ENCODE data around the gene RAET1G.
"Not testable (repeated sequence)": the region's sequence is repeated elsewhere in the genome, so short reads cannot be mapped to it uniquely, and the experiment has no call there.

RAET1G gene

DNA sequence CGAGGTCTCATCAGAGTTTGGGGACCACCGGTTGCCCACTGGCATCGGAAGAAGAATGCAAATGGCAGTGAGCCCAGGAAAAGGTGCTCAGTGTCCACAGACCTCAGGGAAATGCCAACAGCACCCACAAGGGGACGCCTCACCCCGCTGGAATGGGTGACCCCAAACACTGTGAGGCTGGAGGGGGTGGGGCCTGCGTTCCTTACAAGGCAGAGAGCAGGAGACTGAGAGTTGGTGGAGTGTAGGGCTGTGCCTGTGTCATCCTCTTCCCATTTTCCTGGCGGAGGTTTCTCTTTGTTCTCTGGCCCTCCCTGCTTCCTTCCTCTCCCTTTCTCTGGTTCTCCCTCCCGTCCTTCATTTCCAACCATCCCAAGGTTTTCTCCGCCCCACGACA lies 31.0 kb upstream of the RAET1G start:
- not testable (repeated sequence) for H3K27ac ChIP-seq (ENCODE audit: insufficient read depth, low read length, poor library complexity, severe bottlenecking); H3K4me1 ChIP-seq (ENCODE audit: control insufficient read depth, insufficient read depth, low read length, poor library complexity, severe bottlenecking); H3K36me3 ChIP-seq (ENCODE audit: control insufficient read depth, insufficient read depth, low read length); H3K4me3 ChIP-seq (ENCODE audit: insufficient read depth, low read depth, low read length, poor library complexity, severe bottlenecking); H3K9me3 ChIP-seq (ENCODE audit: control insufficient read depth, low read length); DNase-seq
- H3K27me3 ChIP-seq (replicated peaks; ENCODE audit: control insufficient read depth, insufficient read depth, low read length, poor library complexity, severe bottlenecking) = peaks cover 25% of the 10 kb centered on the region

DNA sequence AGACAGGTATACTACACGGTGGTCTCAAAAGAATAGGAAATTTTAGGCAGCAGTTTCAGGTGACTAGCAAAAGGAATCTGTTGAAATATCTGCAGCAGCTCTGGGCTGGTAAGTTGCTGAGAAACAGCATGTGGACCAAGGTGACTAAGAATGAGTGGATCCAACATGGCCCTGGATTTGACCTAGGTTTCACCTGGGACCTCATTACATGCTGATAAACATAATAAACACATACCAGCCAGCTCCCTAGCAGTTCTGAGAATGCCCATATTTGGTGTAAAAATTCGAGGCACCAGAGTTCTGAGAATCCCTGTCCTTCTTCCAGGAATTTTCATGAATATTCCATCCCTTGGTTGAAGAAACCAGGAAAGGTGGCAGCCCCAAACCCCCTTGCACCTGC lies 30.5 kb upstream of the RAET1G start:
- not testable (repeated sequence) for H3K36me3 ChIP-seq (ENCODE audit: control insufficient read depth, insufficient read depth, low read length); DNase-seq; H3K27ac ChIP-seq (ENCODE audit: insufficient read depth, low read length, poor library complexity, severe bottlenecking); H3K4me1 ChIP-seq (ENCODE audit: control insufficient read depth, insufficient read depth, low read length, poor library complexity, severe bottlenecking); H3K9me3 ChIP-seq (ENCODE audit: control insufficient read depth, low read length); H3K4me3 ChIP-seq (ENCODE audit: insufficient read depth, low read depth, low read length, poor library complexity, severe bottlenecking)
- peaks cover 23% of the 10 kb centered on the region for H3K27me3 ChIP-seq (replicated peaks; ENCODE audit: control insufficient read depth, insufficient read depth, low read length, poor library complexity, severe bottlenecking)

DNA sequence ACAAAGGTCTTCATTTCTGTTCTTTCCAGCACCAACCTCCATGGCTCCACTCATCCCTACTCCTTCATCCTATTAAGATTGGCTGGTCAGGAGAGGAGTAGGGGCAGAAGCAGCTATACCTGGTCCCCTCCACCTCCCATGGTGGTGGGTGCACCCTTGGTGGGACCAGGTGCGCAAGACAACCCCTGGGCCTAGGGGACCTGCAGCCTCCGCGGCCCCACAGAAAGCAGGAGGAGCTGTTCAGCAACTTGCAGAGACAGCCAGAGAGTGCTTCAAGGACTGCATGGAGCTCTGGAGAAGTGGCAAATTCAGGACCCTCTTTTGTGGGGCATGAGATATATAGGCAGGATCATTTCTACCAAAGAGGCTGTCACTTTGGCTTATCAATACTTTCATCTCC lies 28.7 kb upstream of the RAET1G start:
- H3K4me1 ChIP-seq (ENCODE audit: control insufficient read depth, insufficient read depth, low read length, poor library complexity, severe bottlenecking) = no peaks in the 10 kb centered on the region
- no peaks in the 10 kb centered on the region for H3K36me3 ChIP-seq (ENCODE audit: control insufficient read depth, insufficient read depth, low read length)
- H3K9me3 ChIP-seq (ENCODE audit: control insufficient read depth, low read length) = no peaks in the 10 kb centered on the region
- H3K4me3 ChIP-seq (ENCODE audit: insufficient read depth, low read depth, low read length, poor library complexity, severe bottlenecking) = no peak overlapping the region
- peaks cover 23% of the 10 kb centered on the region for H3K27me3 ChIP-seq (replicated peaks; ENCODE audit: control insufficient read depth, insufficient read depth, low read length, poor library complexity, severe bottlenecking)
- H3K27ac ChIP-seq (ENCODE audit: insufficient read depth, low read length, poor library complexity, severe bottlenecking) = no peak overlapping the region
- DNase-seq = no peak

DNA sequence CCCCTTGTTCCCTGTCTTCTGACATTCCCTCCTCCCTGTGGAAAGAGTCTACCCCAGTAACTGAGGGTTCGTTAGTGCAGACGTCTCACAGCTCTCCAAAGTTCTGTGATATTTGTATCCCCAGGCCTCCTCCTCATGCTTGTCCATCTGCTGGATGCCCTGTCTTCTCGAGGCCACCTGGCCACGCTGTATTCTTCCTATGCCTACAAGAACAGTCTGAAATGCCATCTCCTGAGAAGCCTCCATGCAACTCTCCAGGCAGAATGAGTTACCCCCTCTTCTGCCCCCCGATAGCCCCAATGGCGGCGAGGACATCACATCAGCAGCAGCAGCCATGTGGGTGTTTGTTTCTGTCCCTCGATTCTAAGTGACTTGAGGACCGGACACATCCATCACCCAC lies 28.2 kb upstream of the RAET1G start:
- Histone ChIP-seq H3K4me1 (ENCODE audit: control insufficient read depth, insufficient read depth, low read length, poor library complexity, severe bottlenecking) (no peaks in the 10 kb centered on the region), H3K27ac (ENCODE audit: insufficient read depth, low read length, poor library complexity, severe bottlenecking) (no peak overlapping the region), H3K4me3 (ENCODE audit: insufficient read depth, low read depth, low read length, poor library complexity, severe bottlenecking) (no peak overlapping the region), H3K36me3 (ENCODE audit: control insufficient read depth, insufficient read depth, low read length) (no peaks in the 10 kb centered on the region), H3K9me3 (ENCODE audit: control insufficient read depth, low read length) (no peaks in the 10 kb centered on the region), H3K27me3 (replicated peaks; ENCODE audit: control insufficient read depth, insufficient read depth, low read length, poor library complexity, severe bottlenecking) (peaks cover 20% of the 10 kb centered on the region)
- no peak for DNase-seq

- Histone ChIP-seq H3K36me3 (ENCODE audit: control insufficient read depth, insufficient read depth, low read length) (no peaks in the 10 kb centered on the region), H3K27ac (ENCODE audit: insufficient read depth, low read length, poor library complexity, severe bottlenecking) (no peak overlapping the region), H3K4me1 (ENCODE audit: control insufficient read depth, insufficient read depth, low read length, poor library complexity, severe bottlenecking) (no peaks in the 10 kb centered on the region), H3K9me3 (ENCODE audit: control insufficient read depth, low read length) (no peaks in the 10 kb centered on the region), H3K4me3 (ENCODE audit: insufficient read depth, low read depth, low read length, poor library complexity, severe bottlenecking) (no peak overlapping the region), H3K27me3 (replicated peaks; ENCODE audit: control insufficient read depth, insufficient read depth, low read length, poor library complexity, severe bottlenecking) (peaks cover 16% of the 10 kb centered on the region)
- DNase-seq = no peak
Measured at GRCh38 chr6:149950423-149950822, 27.5 kb upstream of the RAET1G start.

DNA sequence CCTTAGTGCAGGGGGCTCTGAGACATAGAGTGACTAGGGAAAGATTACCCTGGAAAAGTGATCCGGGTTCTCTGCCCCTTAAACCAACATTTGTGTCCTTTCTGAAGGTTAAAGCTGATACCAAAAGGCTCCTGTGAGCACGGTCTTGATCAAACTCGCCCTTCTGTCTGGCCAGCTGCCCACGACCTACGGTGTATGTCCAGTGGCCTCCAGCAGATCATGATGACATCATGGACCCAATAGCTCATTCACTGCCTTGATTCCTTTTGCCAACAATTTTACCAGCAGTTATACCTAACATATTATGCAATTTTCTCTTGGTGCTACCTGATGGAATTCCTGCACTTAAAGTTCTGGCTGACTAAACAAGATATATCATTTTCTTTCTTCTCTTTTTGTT lies 25.7 kb upstream of the RAET1G start:
- Histone ChIP-seq H3K9me3 (ENCODE audit: control insufficient read depth, low read length) (no peaks in the 10 kb centered on the region), H3K27ac (ENCODE audit: insufficient read depth, low read length, poor library complexity, severe bottlenecking) (no peak overlapping the region), H3K4me1 (ENCODE audit: control insufficient read depth, insufficient read depth, low read length, poor library complexity, severe bottlenecking) (no peaks in the 10 kb centered on the region), H3K27me3 (replicated peaks; ENCODE audit: control insufficient read depth, insufficient read depth, low read length, poor library complexity, severe bottlenecking) (peaks cover 14% of the 10 kb centered on the region), H3K4me3 (ENCODE audit: insufficient read depth, low read depth, low read length, poor library complexity, severe bottlenecking) (no peak overlapping the region), H3K36me3 (ENCODE audit: control insufficient read depth, insufficient read depth, low read length) (no peaks in the 10 kb centered on the region)
- DNase-seq = no peak

DNA sequence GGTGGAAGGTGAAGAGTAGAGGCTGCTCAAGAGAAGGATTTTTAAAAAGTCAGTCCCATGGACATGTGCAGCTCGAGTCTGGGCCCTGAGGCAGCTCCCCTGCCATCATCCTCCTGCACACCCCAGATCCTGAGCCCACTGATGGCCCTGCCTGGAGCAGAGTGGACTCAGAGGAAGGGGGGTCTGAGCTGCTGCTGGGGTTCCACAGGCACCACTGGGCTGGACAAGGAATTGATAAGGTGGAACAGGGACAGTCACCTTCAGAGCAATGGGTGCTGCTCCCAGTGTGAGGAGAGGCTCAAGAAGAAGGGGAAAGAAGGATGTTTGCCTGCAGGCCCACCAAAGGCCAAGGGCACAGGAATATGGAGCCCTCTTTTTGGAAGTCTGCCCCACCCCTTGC lies 25.1 kb upstream of the RAET1G start:
- peaks cover 8% of the 10 kb centered on the region for H3K27me3 ChIP-seq (replicated peaks; ENCODE audit: control insufficient read depth, insufficient read depth, low read length, poor library complexity, severe bottlenecking)

DNA sequence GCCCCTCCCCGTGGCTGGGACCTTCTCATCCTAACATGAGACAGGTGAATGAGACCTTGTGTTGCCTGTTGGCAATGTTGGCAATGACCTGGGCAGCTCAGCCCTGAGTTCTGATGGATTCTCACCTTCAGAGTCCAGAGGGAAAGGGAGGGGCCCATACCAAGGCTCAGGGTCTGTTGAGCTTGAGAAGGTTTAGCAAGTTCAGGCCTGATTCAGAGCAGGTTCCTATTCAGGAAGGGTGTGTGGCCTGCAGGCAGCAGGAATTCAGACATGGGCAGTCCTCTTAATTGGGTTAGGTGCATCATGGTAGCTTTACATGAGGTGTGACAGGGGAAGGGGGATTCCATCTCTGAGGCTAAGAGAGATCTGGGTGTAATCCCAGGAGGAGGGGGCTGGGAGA lies 24.6 kb upstream of the RAET1G start:
- H3K27ac ChIP-seq (ENCODE audit: insufficient read depth, low read length, poor library complexity, severe bottlenecking); H3K27me3 ChIP-seq (replicated peaks; ENCODE audit: control insufficient read depth, insufficient read depth, low read length, poor library complexity, severe bottlenecking); H3K36me3 ChIP-seq (ENCODE audit: control insufficient read depth, insufficient read depth, low read length); H3K4me1 ChIP-seq (ENCODE audit: control insufficient read depth, insufficient read depth, low read length, poor library complexity, severe bottlenecking); DNase-seq; H3K4me3 ChIP-seq (ENCODE audit: insufficient read depth, low read depth, low read length, poor library complexity, severe bottlenecking); H3K9me3 ChIP-seq (ENCODE audit: control insufficient read depth, low read length): not testable (repeated sequence)

More for the DNA sequence above, 25.1 kb upstream of the RAET1G start:
- DNase-seq = no peak
- H3K4me3 ChIP-seq (ENCODE audit: insufficient read depth, low read depth, low read length, poor library complexity, severe bottlenecking) = no peak overlapping the region
- no peaks in the 10 kb centered on the region for H3K36me3 ChIP-seq (ENCODE audit: control insufficient read depth, insufficient read depth, low read length)
- H3K4me1 ChIP-seq (ENCODE audit: control insufficient read depth, insufficient read depth, low read length, poor library complexity, severe bottlenecking) = no peaks in the 10 kb centered on the region
- H3K27ac ChIP-seq (ENCODE audit: insufficient read depth, low read length, poor library complexity, severe bottlenecking) = no peak overlapping the region
- no peaks in the 10 kb centered on the region for H3K9me3 ChIP-seq (ENCODE audit: control insufficient read depth, low read length)

GRCh38 chr6:149946631-149947030 lies 23.7 kb upstream of the RAET1G start:
- DNase-seq; H3K36me3 ChIP-seq (ENCODE audit: control insufficient read depth, insufficient read depth, low read length); H3K27me3 ChIP-seq (replicated peaks; ENCODE audit: control insufficient read depth, insufficient read depth, low read length, poor library complexity, severe bottlenecking); H3K4me1 ChIP-seq (ENCODE audit: control insufficient read depth, insufficient read depth, low read length, poor library complexity, severe bottlenecking); H3K27ac ChIP-seq (ENCODE audit: insufficient read depth, low read length, poor library complexity, severe bottlenecking); H3K4me3 ChIP-seq (ENCODE audit: insufficient read depth, low read depth, low read length, poor library complexity, severe bottlenecking); H3K9me3 ChIP-seq (ENCODE audit: control insufficient read depth, low read length): not testable (repeated sequence)

GRCh38 chr6:149945276-149945675 lies 22.4 kb upstream of the RAET1G start:
- not testable (repeated sequence) for H3K4me3 ChIP-seq (ENCODE audit: insufficient read depth, low read depth, low read length, poor library complexity, severe bottlenecking); DNase-seq; H3K9me3 ChIP-seq (ENCODE audit: control insufficient read depth, low read length); H3K27me3 ChIP-seq (replicated peaks; ENCODE audit: control insufficient read depth, insufficient read depth, low read length, poor library complexity, severe bottlenecking); H3K27ac ChIP-seq (ENCODE audit: insufficient read depth, low read length, poor library complexity, severe bottlenecking); H3K36me3 ChIP-seq (ENCODE audit: control insufficient read depth, insufficient read depth, low read length)
- H3K4me1 ChIP-seq (ENCODE audit: control insufficient read depth, insufficient read depth, low read length, poor library complexity, severe bottlenecking) = peaks cover 19% of the 10 kb centered on the region

GRCh38 chr6:149943321-149943720 lies 20.4 kb upstream of the RAET1G start:
- Histone ChIP-seq H3K4me1 (ENCODE audit: control insufficient read depth, insufficient read depth, low read length, poor library complexity, severe bottlenecking) (peaks cover 30% of the 10 kb centered on the region), H3K27me3 (replicated peaks; ENCODE audit: control insufficient read depth, insufficient read depth, low read length, poor library complexity, severe bottlenecking) (peaks cover 21% of the 10 kb centered on the region)
- H3K9me3 ChIP-seq (ENCODE audit: control insufficient read depth, low read length); DNase-seq; H3K4me3 ChIP-seq (ENCODE audit: insufficient read depth, low read depth, low read length, poor library complexity, severe bottlenecking); H3K36me3 ChIP-seq (ENCODE audit: control insufficient read depth, insufficient read depth, low read length); H3K27ac ChIP-seq (ENCODE audit: insufficient read depth, low read length, poor library complexity, severe bottlenecking): not testable (repeated sequence)

All from effector memory CD4-positive, alpha-beta T cell (primary cell).